ENCODE data around the gene IQCN.

DNA sequence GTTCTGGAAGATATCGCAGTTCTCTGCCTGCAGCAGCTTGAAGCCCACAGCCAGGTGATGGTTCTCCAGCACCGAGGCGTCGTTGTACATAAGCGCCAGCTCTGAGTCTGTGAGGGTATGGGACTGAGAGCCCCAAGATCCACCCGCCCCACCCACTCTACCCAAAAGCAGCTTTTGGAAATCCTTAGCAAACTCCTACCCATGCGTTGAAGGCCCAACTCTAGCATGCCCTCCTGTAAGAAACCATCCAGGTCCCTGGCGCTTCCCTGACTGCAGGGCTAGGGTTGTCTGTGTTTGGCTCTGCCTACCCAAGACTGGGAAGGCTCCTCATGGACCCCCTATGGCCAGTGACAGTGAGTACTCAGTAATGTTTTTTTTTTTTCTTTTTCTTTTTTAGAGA is 57.5 kb downstream of the IQCN start:
- TF ChIP-seq, protein P1, sequence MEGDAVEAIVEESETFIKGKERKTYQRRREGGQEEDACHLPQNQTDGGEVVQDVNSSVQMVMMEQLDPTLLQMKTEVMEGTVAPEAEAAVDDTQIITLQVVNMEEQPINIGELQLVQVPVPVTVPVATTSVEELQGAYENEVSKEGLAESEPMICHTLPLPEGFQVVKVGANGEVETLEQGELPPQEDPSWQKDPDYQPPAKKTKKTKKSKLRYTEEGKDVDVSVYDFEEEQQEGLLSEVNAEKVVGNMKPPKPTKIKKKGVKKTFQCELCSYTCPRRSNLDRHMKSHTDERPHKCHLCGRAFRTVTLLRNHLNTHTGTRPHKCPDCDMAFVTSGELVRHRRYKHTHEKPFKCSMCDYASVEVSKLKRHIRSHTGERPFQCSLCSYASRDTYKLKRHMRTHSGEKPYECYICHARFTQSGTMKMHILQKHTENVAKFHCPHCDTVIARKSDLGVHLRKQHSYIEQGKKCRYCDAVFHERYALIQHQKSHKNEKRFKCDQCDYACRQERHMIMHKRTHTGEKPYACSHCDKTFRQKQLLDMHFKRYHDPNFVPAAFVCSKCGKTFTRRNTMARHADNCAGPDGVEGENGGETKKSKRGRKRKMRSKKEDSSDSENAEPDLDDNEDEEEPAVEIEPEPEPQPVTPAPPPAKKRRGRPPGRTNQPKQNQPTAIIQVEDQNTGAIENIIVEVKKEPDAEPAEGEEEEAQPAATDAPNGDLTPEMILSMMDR (IDR thresholded peaks at IDR 0.05) = no peak
- TF ChIP-seq ZFX (IDR thresholded peaks at IDR 0.05; ENCODE audit: borderline replicate concordance) = no peak

Data from 22Rv1 (cell line).